ENCODE measurements around the gene ADCY1.

DNA sequence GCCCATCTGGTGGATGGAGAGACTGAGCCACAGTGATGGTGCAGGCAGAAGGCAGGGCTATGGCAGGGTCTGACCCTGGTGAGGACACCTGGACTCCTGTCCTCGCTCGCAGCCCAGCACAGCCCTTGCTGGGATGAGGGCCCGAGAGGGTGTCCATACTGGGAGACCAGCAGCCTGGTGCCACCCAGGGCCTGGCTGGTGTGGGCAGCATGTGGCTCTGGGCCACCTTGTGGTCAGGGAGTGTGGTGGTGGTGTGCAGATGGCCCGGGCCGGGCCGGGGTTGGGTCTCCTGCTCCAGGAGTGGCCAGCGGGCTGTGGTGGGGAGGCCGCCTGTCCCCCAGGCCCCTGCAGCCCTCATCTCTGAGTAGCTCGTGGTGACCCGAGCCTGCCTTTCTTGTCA, 14.9 kb downstream of the ADCY1 start:
- TF ChIP-seq MAX (IDR thresholded peaks at IDR 0.05) (no peak), RXRA (IDR thresholded peaks at IDR 0.05) (no peak)

Measured in liver (tissue), 2 donors.